Loucy (cell line): ENCODE measurements around the gene RPS6KA5.

ENCODE experiments used
- H2AFZ ChIP-seq: fragments of 200-600 bp; sonication (generic); 2 replicates; pipeline ENCODE4 v1.6.0; 2016; ENCODE audit warnings: antibody characterized with exemption, mild to moderate bottlenecking, low read length, moderate library complexity
- H3F3A ChIP-seq: fragments of 200-600 bp; 2 replicates; pipeline ENCODE4 v1.6.0; 2016; ENCODE audit warnings: antibody characterized with exemption, low read depth, mild to moderate bottlenecking
- H3K27me3 ChIP-seq: fragments of 200-600 bp; sonication (generic); 2 replicates; pipeline ENCODE4 v1.6.1; 2014; ENCODE audit warnings: low read length, mild to moderate bottlenecking; ENCODE audit not compliant: insufficient read depth, poor library complexity, severe bottlenecking
- H3K36me3 ChIP-seq: fragments of 200-600 bp; sonication (generic); 2 replicates; pipeline ENCODE4 v1.6.1; 2016; ENCODE audit warnings: low read length; ENCODE audit not compliant: insufficient read depth
- H3K4me1 ChIP-seq: fragments of 200-600 bp; sonication (generic); 2 replicates; pipeline ENCODE4 v1.5.1; 2014; ENCODE audit warnings: low read length, mild to moderate bottlenecking; ENCODE audit not compliant: insufficient read depth, poor library complexity, severe bottlenecking
- H3K4me2 ChIP-seq: fragments of 200-600 bp; sonication (generic); 2 replicates; pipeline ENCODE4 v1.6.0; 2014; ENCODE audit warnings: antibody characterized with exemption, low read length, low read depth, mild to moderate bottlenecking; ENCODE audit not compliant: poor library complexity, severe bottlenecking
- H3K4me3 ChIP-seq: fragments of 200-600 bp; sonication (generic); 2 replicates; pipeline ENCODE4 v1.5.1; 2014; ENCODE audit warnings: low read length, mild to moderate bottlenecking, mixed read lengths; ENCODE audit not compliant: poor library complexity, severe bottlenecking
- H3K79me2 ChIP-seq: fragments of 200-600 bp; sonication (generic); 2 replicates; pipeline ENCODE4 v1.6.1; 2014; ENCODE audit warnings: low read length; ENCODE audit not compliant: insufficient read depth
- H3K9ac ChIP-seq: fragments of 200-600 bp; sonication (generic); 2 replicates; pipeline ENCODE4 v1.6.0; 2014; ENCODE audit warnings: mild to moderate bottlenecking, low read depth, low read length, moderate library complexity; ENCODE audit not compliant: poor library complexity, severe bottlenecking
- H3K9me2 ChIP-seq: fragments of 200-600 bp; sonication (generic); replicated peaks from 2 replicates; pipeline ENCODE4 v1.6.1; 2016; ENCODE audit warnings: low read depth, low read length, mixed read lengths
- H3K9me3 ChIP-seq: fragments of 200-600 bp; sonication (generic); 2 replicates; pipeline ENCODE4 v1.6.1; 2014; ENCODE audit warnings: mild to moderate bottlenecking, antibody characterized with exemption, low read length, low read depth; ENCODE audit not compliant: insufficient read depth
- H4K20me1 ChIP-seq: fragments of 200-600 bp; sonication (generic); 2 replicates; pipeline ENCODE4 v1.6.0; 2014; ENCODE audit warnings: antibody characterized with exemption, low read length, mild to moderate bottlenecking; ENCODE audit not compliant: insufficient read depth, poor library complexity, severe bottlenecking
- EZH2phosphoT487 ChIP-seq: fragments of 200-600 bp; IDR thresholded peaks from 2 replicates; pipeline ENCODE4 v1.6.1; 2018; ENCODE audit warnings: antibody characterized with exemption, mild to moderate bottlenecking, moderate library complexity, borderline replicate concordance
- TF ChIP-seq, protein P1 (sequence below): fragments of 200-600 bp; sonication (generic); conservative IDR thresholded peaks from 2 replicates; pipeline ENCODE4 v1.5.1; 2014; ENCODE audit warnings: mild to moderate bottlenecking, antibody characterized with exemption, low read length

RPS6KA5 gene

DNA sequence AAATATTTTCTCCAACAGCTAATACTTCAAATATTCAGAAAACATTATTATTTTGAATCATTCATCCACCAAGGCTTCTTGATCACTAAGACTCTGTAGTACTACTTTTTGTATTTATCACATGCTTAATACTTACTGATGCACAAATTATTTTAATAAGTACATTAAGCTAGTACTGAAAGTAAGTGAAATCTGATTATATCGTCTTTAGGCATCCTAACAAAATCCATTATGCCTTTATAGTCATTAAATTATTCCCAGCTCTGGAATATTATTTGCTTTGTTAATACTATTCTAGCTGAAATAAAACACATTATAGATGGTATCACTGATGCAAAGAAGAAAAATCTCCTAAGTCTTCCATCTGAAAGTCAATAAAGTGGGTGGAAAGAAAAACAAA lies 169.1 kb downstream of the RPS6KA5 start:
- H3K79me2 ChIP-seq = no peaks in the 10 kb centered on the region
- H3K4me3 ChIP-seq = no peak overlapping the region
- no peak overlapping the region for H3K9ac ChIP-seq
- H3K4me2 ChIP-seq = no peak overlapping the region
- no peaks in the 10 kb centered on the region for H3F3A ChIP-seq
- no peaks in the 10 kb centered on the region for H3K4me1 ChIP-seq
- H3K36me3 ChIP-seq = peaks cover 26% of the 10 kb centered on the region; the same call in 1 of the 2 replicates
- H2AFZ ChIP-seq = no peak overlapping the region
- no peaks in the 10 kb centered on the region for H3K9me2 ChIP-seq
- TF ChIP-seq, protein P1, sequence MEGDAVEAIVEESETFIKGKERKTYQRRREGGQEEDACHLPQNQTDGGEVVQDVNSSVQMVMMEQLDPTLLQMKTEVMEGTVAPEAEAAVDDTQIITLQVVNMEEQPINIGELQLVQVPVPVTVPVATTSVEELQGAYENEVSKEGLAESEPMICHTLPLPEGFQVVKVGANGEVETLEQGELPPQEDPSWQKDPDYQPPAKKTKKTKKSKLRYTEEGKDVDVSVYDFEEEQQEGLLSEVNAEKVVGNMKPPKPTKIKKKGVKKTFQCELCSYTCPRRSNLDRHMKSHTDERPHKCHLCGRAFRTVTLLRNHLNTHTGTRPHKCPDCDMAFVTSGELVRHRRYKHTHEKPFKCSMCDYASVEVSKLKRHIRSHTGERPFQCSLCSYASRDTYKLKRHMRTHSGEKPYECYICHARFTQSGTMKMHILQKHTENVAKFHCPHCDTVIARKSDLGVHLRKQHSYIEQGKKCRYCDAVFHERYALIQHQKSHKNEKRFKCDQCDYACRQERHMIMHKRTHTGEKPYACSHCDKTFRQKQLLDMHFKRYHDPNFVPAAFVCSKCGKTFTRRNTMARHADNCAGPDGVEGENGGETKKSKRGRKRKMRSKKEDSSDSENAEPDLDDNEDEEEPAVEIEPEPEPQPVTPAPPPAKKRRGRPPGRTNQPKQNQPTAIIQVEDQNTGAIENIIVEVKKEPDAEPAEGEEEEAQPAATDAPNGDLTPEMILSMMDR = no peak
- TF ChIP-seq EZH2phosphoT487 = no peak
- no peaks in the 10 kb centered on the region for H3K27me3 ChIP-seq
- H3K9me3 ChIP-seq = no peaks in the 10 kb centered on the region
- H4K20me1 ChIP-seq = no peaks in the 10 kb centered on the region

DNA sequence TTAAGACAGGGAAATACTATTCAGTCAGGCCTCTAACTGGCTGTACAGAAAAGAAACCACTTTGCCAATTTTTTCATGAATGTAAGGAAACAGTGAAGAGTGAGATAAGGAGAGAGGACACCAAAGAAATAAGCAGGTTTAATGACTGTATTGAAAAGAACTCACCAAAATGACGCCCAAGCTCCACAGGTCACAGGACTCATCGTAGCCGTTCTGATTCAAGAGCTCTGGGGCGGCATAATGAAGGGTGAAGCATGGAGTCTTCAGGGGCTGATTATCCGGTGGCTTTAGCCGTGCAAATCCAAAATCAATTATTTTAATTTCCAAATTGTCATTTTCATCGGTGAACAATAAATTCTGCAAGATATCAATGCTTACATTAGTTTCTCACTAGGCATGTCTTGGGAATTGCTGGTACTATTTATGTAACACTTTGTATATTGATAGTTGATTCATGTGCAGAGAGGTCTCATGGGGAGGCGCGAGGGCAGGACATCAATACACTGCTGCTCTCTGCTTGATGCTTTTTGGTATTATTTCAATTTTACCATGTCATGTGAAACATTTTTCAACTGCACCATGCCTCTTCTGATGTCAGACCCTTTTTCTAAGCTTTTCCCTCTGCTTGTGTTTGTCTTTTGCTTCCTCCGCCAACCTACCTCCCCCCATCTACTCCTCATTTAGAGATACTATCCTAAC lies 170.0 kb downstream of the RPS6KA5 start:
- no peak overlapping the region for H3K4me2 ChIP-seq
- H3K27me3 ChIP-seq = no peaks in the 10 kb centered on the region
- no peaks in the 10 kb centered on the region for H3K9me2 ChIP-seq
- no peaks in the 10 kb centered on the region for H3K79me2 ChIP-seq
- no peak overlapping the region for H2AFZ ChIP-seq
- no peak overlapping the region for H3K4me3 ChIP-seq
- peaks cover 19% of the 10 kb centered on the region; the same call in 1 of the 2 replicates for H3K36me3 ChIP-seq
- no peaks in the 10 kb centered on the region for H3F3A ChIP-seq
- no peaks in the 10 kb centered on the region for H3K9me3 ChIP-seq
- H4K20me1 ChIP-seq = no peaks in the 10 kb centered on the region
- TF ChIP-seq, protein P1 = no peak
- no peaks in the 10 kb centered on the region for H3K4me1 ChIP-seq
- no peak overlapping the region for H3K9ac ChIP-seq

DNA sequence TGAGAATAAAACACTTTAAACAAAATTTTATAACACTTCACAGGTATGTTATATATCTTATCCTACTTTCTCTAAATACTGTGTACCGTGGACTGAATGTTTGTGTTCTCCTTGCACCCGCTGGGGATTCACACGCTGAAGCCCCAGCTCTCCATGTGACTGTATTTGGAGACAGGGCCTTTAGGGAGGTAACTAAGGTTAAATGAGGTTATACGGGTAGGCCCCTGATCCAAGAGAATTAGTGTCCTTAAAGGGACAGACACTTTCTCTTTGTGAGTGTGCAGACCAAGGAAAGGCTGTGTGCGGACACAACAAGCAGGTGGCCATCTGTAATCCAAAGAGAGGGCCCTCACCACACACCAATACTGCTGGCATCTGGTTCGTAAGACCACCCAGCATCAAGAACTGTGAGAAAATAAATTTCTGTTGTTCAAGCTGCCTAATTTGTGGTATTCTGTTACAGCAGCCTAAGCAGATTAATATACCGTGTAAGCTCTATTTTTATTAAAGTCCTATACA lies 174.1 kb downstream of the RPS6KA5 start:
- no peak overlapping the region for H3K4me3 ChIP-seq

More for the DNA sequence above, 174.1 kb downstream of the RPS6KA5 start:
- H3K9me3 ChIP-seq = no peaks in the 10 kb centered on the region; the same call in 1 of the 2 replicates
- no peak for TF ChIP-seq EZH2phosphoT487
- TF ChIP-seq, protein P1 = no peak
- H3K79me2 ChIP-seq = no peaks in the 10 kb centered on the region
- H3K4me2 ChIP-seq = no peak overlapping the region
- H4K20me1 ChIP-seq = no peaks in the 10 kb centered on the region
- H2AFZ ChIP-seq = no peak overlapping the region
- H3K27me3 ChIP-seq = no peaks in the 10 kb centered on the region
- no peaks in the 10 kb centered on the region for H3K4me1 ChIP-seq
- no peak overlapping the region for H3K9ac ChIP-seq
- H3K9me2 ChIP-seq = no peaks in the 10 kb centered on the region
- H3K36me3 ChIP-seq = peaks cover 30% of the 10 kb centered on the region; the same call in 1 of the 2 replicates
- H3F3A ChIP-seq = no peaks in the 10 kb centered on the region
